ENCODE data around the gene VTI1B.

VTI1B gene

DNA sequence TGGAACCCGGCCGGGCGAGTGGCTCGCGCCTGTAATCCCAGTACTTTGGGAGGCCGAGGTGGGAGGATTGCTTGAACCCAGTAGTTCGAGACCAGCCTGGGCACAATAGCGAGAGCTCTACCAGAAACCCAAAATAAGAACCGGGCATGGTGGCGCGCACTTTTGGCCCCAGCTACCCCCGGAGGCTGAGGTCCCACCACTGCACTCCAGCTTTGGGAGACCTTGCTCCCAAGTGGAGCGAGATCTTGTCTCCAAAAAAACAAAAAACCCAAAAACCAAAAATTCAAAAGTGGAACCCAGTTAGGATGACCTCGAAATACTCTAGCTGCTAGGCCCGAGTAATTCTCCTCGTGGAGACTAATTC, 769 bp upstream of the VTI1B start:
- no peak for DNase-seq

DNA sequence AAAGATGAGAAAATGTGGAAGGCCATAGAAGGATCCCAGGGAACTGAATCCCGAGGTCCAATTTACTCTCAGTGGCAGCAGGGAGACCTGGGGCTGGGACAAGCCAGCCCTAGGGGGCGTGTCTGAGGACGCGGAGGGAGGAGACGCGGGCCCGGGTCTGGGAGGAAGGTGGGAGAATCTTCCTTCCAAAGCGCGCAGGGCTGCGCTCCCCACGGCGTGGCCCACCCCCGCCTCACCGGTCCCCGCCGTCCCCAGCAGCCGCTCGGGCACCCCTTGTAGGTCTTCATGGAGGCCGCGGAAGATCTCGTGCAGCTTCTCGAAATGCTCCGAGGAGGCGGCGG, 323 bp downstream of the VTI1B start:
- peak; percentile 81 for DNase-seq

DNA sequence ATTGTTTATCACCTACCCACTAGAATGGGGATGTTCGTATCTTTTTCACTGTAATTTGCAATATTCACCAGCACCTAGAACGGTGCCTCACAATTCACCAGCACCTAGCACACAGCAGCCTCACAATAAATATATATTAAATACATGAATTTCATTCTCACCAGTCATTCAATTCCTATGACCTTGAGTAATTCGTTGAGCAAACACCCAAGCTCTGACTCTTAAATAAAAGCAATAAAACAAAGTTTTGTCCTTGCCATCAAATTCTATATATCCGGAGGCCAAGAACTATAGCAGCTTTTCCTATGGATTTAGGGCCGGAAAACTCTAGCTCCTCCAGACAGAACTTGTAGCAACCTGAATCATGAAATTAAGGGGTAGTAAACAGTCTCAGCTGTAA, 981 bp downstream of the VTI1B start:
- DNase-seq: no peak

DNA sequence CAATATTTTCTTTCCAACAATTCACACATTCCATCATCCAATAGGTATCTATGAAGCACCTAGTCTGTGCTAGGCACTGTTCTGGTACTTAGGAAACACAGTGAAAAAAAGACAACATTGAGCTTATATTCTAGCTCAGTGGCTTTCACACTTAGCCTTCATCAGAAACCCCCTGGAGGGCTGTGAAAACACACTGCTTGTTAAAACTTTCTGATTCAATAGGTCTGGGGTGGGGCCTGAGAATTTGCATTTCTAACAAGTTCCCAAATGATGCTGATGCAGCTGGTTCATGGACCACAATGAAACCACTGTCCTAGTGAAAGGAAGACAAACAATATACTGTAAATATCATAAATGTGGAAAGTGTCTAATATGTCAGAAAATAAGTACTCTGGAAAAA, 5.9 kb downstream of the VTI1B start:
- no peak for DNase-seq

- DNase-seq: peak; percentile 3
These were observed 7.5 kb downstream of the VTI1B start for GRCh38 chr14:67666750-67667449.

- DNase-seq: no peak
These were observed 8.6 kb downstream of the VTI1B start for GRCh38 chr14:67665868-67666267.

DNA sequence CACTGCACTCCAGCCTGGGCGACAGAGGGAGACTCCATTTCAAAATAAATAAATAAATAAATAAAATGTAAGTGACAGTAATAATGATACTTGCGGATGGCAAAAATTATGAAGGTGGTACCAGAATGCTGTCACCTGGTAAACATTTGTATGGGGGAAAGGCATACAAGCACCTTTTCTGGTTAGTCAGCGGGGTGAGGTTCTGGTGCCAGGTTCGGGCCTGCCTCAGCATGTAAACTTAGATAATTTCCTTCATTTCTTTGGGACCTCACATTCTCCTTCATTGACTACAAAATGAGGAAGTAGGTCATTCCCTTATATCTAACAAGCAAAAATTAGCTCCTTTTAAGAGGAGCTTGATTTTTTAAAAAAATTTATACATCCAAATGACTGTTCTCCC, 10.8 kb downstream of the VTI1B start:
- DNase-seq: no peak

DNA sequence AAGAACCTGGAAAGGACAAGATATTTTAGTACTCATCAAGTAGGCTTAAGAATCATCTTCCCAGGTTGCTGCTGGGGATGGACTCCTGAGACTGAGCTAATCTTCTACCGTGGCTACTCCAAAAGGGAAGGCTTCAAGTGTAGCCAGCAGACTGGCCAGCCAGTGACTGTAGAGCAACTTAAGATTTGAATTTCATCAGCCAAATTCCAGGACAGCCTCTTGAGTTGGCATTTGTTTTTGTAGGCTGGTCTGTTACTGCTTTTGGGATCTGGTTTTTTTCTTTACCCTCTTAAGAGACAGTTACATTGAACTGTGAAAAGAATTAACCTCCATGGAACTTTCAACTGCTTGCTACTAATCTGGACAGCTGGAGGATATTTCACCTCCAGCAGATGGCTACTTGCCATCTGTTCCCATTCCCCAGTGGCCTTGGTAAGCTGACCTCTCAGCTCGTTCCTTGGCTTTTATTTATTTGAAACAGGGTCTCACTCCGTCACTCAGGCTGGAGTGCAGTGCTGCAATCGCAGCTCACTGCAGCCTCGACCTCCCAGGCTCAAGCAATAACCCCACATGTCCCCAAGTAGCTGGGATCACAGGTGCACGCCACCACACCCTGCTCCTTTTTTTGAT, 20.7 kb downstream of the VTI1B start:
- DNase-seq: no peak

GRCh38 chr14:67652189-67652588, 22.2 kb downstream of the VTI1B start:
- no peak for DNase-seq

GRCh38 chr14:67650694-67651093, 23.7 kb downstream of the VTI1B start:
- no peak for DNase-seq

- no peak for DNase-seq
These were observed 24.3 kb downstream of the VTI1B start for GRCh38 chr14:67650151-67650550.

DNA sequence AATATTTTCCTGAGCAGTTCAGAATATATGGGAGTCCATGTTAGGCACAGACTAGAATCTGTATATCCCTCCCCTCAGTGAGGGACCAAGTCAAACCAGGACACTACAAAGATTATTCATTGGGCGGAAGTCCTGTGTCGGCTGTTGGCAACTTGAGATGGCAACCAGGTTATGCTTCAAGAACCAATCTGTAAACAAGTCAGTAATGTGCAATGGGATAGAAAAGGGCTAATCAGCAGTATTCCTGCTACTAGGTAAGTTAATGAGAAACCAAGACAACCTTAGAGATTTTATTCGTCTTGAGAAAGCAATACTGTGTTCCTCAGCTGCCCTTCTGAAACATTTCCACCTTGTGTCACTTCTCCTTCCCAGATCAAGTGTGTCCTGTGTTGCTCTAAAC, 28.3 kb downstream of the VTI1B start:
- DNase-seq: no peak

DNA sequence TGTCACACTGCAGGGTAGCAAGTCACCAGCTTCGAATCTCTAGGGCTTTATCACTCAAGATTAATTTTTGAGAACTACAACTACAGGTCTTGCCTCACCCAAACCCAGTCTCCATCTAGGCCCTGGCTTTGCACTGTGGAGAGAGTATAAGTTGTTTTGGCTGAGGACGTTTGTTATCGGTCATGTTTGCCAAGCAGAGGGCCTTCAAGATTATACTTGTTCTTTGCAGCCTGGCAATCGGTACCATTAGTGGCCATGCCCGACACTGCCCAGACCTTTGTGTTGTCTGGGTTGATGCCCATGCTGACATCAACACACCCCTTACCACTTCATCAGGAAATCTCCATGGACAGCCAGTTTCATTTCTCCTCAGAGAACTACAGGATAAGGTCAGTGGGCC, 29.0 kb downstream of the VTI1B start:
- DNase-seq: no peak

DNA sequence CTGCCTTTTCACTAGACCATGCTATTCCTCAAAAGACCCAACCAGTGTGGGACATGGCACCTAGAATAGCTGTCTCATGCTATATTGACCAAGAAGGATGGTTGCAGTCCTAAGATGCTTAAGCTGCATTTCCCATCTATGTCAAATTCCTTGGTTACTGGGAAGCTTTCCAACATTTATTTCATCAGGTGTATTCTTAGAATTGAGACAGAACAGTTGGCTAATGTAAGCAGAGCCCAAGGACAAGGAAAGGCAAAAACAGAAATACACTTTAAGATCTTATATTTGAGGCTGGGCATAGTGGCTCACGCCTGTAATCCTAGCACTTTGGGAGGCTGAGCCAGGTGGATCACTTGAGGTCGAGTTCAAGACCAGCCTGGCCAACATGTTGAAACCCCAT, 30.0 kb downstream of the VTI1B start:
- DNase-seq: no peak

DNA sequence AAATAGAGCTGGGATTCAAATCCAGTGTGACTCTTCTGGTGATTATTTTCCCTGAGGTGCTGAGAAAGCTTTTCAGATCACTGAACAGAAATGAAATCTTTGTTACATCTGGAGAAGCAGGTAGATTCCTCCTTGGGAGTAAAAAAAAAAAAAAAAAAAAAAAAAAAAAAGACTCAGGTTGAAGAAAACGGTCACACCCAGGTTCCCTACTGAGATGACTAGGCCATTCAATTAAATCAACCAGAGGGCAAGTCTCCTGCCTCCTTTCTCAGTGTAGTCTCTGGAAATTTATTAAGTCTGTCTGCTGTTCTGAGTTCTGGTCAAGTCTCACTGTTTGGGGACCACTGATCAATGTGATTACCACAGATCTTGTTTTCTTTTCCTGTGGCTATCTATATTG, 30.7 kb downstream of the VTI1B start:
- no peak for DNase-seq

DNA sequence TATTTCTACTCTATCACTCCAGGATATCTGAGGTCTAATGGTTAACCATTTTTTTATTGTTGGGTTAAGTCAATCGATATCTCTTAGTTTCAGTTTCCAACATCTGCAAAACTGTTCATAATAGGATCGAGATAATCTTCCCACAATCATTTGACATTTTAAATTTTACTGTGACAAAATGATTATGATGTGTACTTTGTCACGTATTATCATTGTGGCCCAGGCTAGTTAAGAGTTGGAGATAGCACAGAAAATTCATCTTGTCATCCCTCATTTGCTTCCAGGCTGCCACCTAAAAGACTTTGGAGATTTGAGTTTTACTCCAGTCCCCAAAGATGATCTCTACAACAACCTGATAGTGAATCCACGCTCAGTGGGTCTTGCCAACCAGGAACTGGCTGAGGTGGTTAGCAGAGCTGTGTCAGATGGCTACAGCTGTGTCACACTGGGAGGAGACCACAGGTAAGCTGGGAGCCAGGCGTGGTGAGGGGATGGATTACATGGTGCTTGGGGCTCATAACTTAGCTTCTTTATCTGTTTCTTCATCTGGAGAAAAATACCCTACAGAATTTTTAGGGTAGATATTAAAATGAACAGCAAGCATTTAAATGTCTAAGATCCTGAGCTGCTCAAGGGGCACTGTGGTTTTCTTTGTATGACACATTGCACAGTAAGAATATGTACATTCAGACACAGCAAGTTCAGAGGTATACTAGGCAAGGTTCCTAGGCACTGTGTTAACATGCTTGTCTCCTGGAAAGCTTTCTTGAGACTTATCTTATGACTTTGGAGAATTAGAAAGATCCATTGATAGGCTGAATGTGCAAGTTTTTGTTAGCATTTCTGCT, 32.3 kb downstream of the VTI1B start:
- no peak for DNase-seq

DNA sequence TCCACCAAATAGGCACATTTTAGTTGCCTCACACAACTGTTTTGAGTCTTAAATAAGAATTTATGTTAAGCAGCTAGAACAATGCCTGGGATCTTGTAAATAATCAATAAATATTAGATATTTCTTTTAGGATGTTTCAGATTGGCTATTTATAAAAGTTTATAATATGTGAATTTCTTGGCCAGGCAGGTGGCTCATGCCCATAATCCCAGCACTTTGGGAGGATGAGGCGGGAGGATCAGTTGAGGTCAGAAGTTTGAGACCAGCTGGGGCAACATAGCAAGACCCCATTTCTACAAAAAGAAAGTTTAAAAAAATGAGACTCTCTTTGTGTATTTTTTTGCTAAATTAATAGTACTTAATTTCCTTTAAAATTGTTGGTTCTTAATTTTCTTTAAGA, 33.0 kb downstream of the VTI1B start:
- no peak for DNase-seq

GRCh38 chr14:67638642-67639041, 35.8 kb downstream of the VTI1B start:
- DNase-seq: no peak

GRCh38 chr14:67636361-67636919, 38.0 kb downstream of the VTI1B start:
- no peak for DNase-seq

GRCh38 chr14:67633451-67634147, 40.8 kb downstream of the VTI1B start:
- no peak for DNase-seq

DNA sequence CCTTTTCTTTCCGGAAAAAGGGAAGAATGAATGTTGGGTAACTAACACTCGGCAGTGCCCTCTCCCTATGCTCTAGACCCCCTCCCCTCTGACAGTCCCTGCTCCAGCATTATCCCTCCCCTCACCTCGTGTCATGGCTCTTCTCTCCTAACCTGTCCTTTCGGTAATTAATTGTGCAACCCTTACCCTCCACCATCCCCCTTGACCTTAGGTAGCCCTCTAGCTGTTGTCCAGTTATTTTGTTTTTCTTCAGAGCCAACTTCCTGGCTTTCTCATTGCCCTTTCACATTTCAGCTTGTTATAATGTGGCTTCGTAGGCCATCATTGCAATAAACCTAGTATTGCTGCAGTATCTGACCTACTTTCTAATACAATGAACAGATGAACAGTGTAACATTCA, 43.5 kb downstream of the VTI1B start:
- no peak for DNase-seq

GRCh38 chr14:67630186-67630585, 44.2 kb downstream of the VTI1B start:
- no peak for DNase-seq

GRCh38 chr14:67627519-67627918, 46.9 kb downstream of the VTI1B start:
- DNase-seq: no peak

All from NCI-H1105 (cell line).